GM04503 (cell line): ENCODE results near the gene ENTR1.
"Not testable (repeated sequence)": the region's sequence is repeated elsewhere in the genome, so short reads cannot be mapped to it uniquely, and the experiment has no call there.

Experiments used
- DNase-seq: peaks from one replicate; pipeline ENCODE4 v3.0.0-alpha.2; 2012; ENCODE audit warnings: low read depth

Gene ENTR1

DNA sequence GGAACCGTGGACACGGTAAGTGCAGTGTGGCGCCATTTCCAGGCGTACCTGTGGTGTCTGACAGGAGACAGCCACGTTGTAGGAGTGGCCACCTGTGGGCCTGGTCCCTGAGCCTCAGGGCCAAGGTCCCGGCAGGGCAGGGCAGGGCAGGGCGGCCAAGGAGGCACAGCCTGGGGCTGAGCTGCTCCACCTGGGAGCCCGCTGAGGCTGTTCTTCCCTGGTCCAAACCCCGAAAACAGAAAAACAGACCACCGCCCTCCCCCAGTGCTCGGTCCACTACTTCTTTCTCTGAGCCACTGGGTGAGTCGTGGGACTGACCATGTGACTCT is 8.6 kb upstream of the ENTR1 start:
- no peak for DNase-seq

DNA sequence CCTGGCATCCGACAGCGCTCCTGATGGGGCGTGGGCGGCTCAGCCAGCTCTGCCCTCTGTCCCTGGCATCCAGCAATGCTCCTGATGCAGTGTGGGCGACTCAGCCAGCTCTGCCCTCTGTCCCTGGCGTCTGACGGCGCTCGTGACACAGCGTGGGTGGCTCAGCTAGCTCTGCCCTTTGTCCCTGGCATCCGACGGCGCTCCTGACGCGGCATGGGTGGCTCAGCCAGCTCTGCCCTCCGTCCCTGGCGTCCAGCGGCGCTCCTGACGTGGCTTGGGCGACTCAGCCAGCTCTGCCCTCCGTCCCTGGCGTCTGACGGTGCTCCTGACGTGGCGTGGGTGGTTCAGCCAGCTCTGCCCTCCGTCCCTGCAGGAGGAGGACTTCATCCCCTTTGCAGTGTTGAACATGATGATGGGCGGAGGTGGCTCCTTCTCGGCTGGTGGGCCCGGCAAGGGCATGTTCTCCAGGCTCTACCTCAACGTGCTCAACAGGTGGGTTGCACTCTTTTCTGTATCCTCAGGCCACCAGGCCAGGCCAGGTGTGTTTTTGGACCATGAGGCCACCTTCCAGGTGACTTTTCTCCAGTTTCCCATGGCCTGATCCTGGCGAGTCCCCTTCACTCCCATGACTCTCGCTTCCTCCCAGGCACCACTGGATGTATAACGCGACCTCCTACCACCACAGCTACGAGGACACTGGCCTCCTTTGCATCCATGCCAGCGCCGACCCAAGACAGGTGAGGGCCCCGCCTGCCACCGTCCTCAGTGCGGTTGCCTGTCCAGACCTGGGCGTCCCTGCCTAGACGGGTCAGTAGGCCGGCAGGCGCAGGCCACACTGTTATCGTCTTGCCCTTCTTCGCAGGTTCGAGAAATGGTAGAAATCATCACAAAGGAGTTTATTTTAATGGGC is 8.0 kb upstream of the ENTR1 start:
- DNase-seq = no peak

DNA sequence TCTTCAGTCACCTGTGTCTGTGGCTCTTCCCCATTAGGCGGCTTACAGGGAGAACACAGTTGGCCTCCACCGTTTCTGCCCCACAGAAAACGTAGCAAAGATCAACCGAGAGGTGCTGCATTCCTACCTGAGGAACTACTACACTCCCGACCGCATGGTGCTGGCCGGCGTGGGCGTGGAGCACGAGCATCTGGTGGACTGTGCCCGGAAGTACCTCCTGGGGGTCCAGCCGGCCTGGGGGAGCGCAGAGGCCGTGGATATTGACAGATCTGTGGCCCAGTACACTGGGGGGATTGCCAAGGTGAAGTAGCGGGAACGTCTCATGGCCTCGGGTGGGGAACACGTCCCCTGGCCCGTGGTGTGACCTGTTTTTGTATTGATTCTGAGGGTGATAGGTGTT is 6.5 kb upstream of the ENTR1 start:
- no peak for DNase-seq

DNA sequence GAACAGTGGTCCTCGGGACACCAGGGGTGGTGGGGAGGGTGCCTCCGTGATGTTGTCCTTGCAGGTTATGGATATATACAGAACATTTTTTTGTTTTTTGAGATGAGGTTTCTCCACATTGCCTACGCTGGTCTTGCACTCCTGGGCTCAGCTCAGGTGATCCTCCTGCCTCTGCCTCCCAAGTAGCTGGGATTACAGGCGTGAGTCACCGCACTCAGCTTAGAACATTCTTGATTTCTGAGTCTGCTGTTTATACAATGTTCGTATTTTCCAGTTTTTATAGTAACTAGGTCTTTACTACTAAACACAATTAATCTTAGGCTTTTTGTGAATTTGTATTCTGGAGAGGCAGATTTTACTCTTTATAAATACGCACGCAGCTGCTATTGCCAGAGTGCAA is 6.0 kb upstream of the ENTR1 start:
- no peak for DNase-seq

DNA sequence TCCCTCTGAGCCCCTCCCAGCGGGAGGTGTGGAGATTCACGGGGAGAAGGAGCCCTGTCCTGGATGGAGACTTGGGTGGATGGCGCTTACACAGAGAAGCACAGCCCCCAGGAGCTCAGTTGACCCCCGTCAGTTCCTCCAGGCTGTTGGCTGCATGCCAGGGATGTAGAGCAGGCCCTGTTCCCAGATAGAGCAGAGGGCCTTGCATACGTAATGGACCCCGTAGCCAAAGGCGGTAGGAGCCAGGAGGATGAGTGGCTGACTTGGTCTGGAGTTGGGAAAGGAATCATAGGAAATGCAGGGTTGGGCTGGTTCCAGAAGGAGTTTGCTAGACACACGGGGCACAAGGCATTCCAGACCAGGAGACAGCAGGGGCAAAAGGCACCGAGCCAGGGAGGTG is 2.5 kb upstream of the ENTR1 start:
- no peak for DNase-seq

DNA sequence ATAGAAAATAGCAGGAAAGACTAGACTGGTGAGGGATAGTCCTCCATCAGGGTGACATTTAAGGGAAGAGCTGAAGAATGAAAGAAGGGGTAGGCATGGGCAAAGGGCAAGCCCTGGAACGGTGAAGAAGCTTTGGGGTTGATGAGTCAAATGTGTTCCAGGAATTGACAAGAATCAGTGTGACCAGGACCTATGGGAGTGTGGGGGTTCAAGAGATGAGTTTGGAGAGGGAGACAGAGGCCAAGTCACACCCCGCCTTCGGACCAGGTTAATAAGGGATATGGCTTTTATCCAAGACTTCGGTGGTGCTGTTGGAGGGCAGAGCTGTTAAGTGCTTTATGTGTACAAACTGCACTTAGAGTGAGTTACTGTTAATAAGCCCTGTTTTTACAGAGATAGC is 964 bp upstream of the ENTR1 start:
- no peak for DNase-seq

DNA sequence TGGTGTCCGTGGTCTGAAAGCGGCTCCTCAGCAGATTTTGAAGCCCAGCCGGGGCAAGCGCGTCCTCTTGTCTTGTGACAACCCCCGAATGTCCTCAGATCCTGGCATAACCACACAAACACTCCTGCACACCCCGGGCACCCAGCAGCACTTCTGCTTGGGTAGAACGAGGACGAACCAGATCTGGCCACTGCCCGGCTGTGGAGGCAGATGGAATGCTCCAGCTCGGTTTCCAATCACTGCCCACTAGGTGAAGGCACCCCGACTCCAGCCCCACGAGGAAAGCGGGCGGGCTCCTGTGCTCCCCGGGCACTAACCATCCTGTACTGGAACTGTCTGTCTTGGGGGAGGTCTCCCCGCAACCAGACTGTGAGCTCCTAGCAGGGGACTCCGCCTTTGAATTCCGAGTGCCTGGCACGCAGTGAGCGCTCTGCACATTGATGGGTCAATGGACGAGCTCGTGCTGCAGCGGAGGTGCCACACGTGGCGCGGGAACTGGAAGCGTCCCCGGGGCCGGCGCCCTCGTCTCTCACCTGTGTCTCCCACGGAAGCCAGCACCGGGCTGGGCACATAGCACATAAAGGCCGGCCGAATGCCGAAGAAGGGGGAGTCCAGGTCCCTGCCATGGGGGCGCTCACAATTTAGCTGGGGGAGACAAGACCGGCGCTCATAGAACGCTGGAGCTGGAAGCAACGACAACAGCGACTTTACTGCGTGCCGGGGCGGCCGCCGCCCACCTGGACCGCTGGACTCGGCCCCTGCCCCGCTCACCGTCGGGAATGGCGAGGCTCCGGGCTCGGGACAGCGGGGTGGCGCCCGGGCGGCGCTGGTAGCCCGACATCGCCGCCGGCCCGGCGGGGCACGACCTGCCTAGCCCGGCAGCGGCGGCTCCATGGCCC is 608 bp downstream of the ENTR1 start:
- DNase-seq = no peak

DNA sequence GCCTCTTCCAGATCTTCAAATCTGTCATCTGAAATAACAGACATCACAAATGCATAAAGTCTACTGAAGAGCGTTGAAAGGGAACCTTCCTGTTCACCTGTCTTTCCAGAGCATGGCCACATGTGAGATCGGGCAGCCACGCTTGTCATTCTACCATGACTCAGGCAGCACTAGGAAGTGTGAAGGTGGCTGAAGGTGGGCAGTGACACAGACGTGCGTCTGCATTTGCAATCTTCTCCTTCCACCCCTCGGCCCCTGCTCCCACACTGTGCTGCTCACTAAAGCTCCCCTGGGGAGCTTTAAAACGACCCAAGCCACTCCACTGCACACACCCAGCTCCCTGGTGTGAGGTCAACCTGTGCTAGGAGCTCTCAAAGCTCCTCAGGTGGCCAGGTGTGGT is 2.5 kb downstream of the ENTR1 start:
- no peak for DNase-seq

DNA sequence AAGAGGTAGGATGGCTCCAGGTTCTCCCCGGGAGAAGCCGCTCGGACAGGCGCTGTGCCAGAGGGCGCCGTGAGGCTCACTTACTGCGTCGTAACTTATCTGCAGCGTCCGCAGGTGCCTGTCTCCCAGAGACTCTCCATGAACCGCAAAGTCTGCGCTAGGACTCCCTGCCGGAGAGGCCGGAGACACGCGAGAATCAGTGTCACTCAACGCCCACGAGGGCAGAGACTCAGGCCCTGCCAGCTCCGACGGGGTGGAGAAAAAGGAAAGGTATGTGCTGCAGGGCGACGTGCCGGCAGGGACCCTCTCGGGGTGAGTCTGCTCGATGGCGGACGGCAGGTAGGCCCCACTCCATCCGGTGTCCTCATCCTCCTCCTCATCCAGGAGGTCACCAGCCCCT is 3.4 kb downstream of the ENTR1 start:
- not testable (repeated sequence) for DNase-seq

DNA sequence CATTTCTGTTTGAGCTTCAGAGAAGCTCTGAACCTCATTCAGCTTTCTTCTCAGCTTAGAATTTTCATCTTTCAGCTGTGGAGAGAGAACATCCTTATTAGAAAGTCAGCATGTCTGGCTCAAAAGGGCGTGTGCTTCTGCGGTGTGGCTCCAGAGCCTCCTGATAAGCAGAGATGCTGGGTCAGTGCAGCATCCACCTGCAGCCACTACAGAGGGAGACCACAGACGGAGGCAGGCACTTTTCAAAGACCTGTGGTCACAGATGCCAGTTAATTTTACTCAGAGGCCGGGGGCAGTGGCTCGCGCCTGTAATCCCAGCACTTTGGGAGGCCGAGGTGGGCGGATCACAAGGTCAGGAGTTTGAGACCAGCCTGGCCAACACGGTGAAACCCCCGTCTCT is 4.5 kb downstream of the ENTR1 start:
- not testable (repeated sequence) for DNase-seq

DNA sequence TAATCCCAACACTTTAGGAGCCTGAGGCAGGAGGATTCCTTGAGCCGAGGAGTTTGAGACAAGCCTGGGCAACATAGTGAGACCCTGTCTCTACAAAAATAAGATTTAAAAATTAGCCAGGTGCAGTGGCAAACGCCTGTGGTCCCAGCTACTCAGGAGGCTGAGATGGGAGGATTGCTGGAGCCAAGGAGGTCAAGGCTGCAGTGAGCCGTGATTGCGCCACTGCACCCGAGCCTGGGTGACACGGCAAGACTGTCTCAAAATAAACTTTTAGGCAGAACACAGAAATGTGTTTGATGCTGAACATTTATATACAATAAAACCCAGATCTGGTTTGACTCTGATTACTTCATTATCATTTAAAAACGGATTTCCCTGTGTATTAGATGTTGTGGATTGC is 4.9 kb downstream of the ENTR1 start:
- no peak for DNase-seq

DNA sequence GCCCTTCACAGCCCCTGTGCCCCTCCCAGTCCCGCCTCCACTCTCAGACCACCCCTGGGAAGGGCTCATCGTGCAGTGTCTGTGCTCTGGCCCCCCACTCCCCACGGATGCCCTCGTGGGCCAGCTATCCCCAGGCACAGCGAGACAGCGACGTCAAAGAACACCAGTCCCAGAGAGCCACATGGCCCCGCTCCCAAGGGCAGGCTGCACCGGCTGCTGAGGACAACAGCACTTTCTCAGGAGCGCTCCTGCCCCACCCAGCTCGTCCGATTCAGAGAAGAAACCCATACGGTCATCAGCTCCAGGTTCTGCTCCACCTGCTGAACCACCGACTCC is 5.6 kb downstream of the ENTR1 start:
- no peak for DNase-seq

DNA sequence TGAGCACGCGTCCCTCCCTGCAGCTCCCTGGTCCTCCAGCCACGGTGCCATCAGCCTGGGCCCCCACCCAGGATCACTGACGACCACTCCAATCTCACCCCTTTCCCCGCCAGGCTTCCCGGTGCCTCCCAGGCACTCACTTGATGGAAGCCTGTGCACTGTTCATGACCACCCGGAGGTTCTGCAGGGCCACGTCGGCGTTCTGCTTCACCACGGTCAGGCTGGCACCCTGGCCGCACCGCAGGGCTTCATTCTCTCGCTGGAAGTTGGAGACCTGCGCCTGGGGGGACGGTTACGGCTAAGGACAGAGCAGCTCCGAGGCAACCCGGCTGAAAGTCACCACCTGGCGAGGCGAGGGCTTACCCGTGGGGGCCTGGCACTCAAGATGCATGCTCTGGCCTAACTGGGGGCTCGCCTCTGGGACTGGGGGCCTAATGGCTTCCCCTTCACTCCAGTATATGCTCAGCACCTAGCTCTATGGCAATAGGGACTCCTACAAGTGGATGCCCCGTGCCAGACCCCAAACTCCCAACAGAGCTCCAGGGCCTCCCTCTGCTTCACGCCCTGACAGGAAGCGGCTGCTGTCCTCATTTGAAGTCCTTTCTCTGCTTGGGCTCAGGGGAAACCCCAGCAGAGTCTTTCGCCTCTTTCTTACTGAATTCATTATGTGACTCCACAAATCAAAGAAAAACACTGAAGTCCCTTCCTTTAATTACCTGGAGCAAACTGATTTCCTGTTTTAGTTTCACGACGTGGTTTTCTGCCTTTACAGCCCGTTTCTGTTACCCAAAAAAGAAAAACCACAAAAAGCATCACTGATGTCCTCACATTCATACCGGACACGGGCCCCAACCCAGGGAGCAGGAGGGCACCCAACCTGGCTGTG is 6.3 kb downstream of the ENTR1 start:
- DNase-seq = no peak

DNA sequence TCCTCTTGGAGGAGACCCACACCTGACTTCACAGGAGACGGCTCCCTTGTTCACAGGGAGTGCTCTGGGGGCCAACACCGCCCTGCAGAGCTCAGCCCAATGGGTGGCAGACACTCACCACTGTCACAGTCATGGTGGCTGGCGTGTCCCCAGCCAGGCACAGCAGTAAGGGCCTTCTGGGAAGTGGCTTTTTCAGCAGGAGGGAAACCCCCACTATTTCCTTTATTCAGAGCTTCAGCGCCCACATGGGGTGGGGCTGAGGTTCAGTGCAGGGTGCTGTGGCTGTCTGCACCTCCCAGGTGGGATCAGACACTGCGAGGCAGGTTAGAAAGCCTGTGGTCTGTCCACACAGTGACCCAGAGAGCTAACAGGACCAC is 6.9 kb downstream of the ENTR1 start:
- DNase-seq = no peak

DNA sequence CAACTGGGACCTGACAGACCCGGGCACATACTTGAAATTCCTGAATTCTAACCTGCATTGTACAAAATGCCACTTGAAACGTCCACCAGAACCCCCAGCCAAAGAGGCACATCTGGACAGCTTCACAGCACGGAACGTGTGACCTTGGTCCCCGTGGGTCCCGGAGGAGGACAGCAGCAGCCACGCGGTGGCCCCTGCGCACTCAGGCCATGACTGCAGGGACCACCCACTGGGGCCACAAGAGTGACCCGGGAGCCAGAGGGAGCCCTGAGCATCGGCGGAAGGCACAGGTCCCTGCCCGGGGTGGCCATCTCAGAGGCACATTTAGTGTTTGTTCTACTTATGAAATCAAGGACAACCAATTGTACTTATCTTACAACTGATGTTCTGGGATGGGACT is 8.3 kb downstream of the ENTR1 start:
- DNase-seq = no peak

DNA sequence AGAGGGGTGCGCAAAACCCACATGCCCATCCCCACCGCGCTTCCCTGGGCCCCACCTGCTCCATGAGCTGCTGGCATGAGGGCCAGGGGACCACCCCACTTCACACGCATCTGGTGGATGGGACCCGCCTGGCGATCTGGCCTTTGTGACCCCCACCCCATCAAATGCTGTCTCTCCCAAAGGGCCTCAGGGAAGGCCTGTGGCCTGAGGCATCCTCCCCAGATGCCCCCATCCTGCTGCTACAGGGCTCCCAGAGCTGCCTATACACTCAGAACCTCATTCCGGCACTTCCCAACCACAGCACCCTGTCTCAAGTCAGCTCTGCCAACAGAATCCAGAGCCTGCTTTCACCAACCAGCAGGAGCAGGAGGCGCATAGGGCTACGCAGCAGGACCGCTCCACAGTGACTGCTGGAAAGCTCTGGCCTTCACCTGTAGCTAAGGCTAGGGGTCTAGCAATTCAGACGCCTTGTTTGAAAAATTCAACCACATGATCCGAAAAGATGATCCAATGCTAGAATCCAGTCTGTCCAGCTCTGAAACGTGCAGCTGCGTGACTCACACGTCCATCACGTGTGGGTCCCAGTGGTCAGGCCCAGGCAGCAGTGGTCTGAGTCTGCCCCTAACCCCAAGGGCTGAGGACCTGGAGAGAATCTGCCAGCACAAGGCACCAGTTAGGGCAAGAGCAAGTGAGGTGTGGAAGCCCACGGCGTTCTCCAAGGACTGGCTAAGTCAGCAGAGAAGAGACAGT is 9.1 kb downstream of the ENTR1 start:
- no peak for DNase-seq

DNA sequence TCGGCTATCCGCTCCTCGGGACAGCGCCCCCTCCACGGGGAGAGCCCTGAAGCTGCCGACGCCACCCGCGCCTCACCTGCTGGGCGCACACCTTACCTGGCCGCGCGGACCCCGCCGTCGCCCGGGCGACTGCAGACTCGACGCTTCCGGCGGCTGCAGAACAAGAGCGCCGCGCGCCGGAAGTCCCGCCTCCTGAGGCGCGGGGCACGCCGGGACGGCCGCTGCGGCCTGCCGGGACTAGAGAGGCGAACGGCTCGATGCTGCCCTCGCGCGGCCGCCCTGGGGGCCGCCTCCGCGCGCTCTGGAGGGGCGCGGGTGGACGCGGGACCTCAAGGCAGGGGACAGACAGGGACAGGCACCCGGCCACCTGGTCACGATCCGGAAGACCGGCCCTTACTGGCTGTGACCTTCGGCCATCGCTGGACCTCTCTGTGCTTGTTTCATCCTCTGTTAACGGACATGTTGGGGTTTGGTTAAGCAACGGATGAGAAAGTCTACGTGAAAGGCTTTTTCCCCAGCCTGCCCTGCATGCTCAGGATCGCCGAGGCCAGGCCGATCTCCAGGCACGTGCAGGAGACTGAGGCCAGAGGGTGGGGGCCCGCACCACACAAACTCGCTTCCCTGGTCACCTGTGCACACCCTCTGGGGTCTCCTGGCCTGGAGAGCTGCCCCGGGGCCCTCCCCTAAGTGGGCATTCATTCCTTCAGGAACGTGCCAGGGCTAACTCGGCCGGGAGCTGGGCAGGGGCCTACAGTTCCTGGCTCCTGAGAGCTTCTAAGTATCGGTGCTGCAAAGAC is 10.2 kb downstream of the ENTR1 start, which contains the start of gene SNAPC4:
Gene SNAPC4, minus strand, starts transcription at position 133 of the 797 bp plus-strand sequence. CDS start 1,742 bp downstream, outside the sequence.
- no peak for DNase-seq

DNA sequence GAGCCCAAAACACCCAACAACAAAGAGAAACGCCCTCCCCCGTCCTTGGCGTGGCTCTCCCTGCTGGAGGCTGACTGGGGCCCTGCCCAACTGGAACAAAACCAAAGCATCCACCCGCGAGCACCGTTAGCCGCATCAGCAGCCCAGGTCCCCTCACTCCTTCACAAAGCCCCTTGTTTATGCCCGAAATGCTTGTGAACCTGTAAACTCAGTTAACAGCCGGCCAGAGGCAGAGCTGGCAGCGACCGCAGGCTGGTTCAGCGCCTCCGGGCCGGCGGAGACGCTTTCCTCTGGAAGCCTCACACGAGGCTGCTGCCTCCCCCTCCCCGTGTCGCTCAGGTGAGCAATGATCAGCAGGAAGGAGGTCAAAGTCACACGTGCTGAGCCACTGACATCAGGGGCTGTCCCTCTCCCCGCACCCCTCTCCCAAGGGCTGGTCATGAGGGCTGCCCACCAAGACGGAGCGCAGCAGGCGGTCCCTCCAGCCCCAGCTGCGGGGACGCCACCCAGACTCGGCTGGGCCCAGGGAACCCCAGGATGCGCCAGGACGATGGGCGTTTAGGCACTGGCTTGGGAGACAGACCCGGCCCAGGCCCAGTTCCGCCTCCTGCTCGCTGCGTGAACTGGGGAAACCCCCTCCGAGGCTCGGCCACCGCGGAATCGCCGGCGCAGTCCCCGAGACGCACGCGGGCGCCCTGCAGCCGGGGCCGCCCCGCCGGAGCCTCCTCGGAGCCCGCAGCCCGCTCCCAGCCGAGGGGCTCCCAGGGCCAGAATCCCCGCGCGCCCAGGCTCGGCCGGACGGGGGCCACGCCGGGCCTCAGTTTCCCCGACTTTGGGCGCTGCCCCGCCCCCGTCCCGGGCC is 11.0 kb downstream of the ENTR1 start:
- no peak for DNase-seq

DNA sequence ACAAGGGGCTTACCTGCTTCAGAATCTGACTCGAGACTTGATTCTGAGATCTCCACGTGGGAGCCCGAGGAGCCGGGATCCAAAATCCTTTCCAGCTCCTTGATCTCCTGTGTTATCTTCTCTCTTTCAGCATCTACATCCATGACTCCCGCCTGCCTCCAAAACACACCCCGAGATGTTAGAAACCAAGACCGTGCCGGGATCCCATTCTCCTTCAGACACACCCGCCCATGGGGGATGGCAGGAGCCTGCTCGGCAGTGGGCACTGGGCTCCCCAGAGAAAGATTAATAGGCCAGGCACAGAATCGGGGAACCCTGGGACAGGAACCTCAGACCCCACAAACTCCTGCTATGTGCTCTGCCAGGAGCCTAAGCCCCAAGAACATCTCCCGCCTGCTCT is 12.1 kb downstream of the ENTR1 start:
- DNase-seq = no peak

DNA sequence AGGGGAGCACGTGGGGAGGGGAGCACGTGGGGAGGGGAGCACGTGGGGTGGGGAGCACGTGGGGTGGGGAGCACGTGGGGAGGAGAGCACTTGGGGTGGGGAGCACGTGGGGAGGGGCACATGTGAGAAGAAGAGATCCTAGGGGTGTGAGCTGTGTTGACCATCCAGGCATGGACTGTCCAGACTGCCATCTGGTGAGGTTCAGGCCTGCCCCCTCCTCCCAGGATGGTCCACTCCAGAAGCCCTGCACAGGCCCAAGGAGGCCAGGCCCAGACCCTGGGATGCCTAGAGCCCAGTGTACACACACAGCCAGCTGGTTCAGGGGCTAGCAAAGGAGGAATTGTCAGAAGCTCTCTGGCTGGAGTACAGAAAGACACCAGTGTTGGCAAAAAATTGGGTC is 12.8 kb downstream of the ENTR1 start:
- DNase-seq = no peak
